DMS114 treated with DMSO at 0.1 percent for 48 hours (cell line): ENCODE measurements around the gene CIAO3.
"Not testable (repeated sequence)": the region's sequence is repeated elsewhere in the genome, so short reads cannot be mapped to it uniquely, and the experiment has no call there.

Experiments
- DNase-seq: peaks from one replicate; lab custom pipeline; 2025; ENCODE audit not compliant: unreplicated experiment; lab: John Stamatoyannopoulos, UW

CIAO3 gene

GRCh38 chr16:776298-776697 is 35.5 kb upstream of the CIAO3 start:
- DNase-seq, result not testable (repeated sequence)

- DNase-seq, result no peak
These were observed 34.5 kb upstream of the CIAO3 start for GRCh38 chr16:775236-775796.

GRCh38 chr16:774086-775001 is 33.5 kb upstream of the CIAO3 start:
- no peak for DNase-seq

GRCh38 chr16:772959-773358 is 32.2 kb upstream of the CIAO3 start:
- no peak for DNase-seq

- DNase-seq, result no peak
These were observed 29.6 kb upstream of the CIAO3 start for GRCh38 chr16:770411-770810.

GRCh38 chr16:769934-770333 is 29.1 kb upstream of the CIAO3 start:
- DNase-seq, result no peak

- DNase-seq, result no peak
These were observed 28.5 kb upstream of the CIAO3 start for GRCh38 chr16:769184-769784.

GRCh38 chr16:768428-768827 is 27.6 kb upstream of the CIAO3 start:
- no peak for DNase-seq

- DNase-seq, result no peak
These were observed 27.0 kb upstream of the CIAO3 start for GRCh38 chr16:767743-768235.

GRCh38 chr16:766820-767640 is 26.2 kb upstream of the CIAO3 start:
- DNase-seq, result no peak

- DNase-seq, result no peak
These were observed 25.4 kb upstream of the CIAO3 start for GRCh38 chr16:766008-766819.

GRCh38 chr16:765488-765865 is 24.7 kb upstream of the CIAO3 start:
- DNase-seq, result no peak

- DNase-seq, result no peak
These were observed 24.2 kb upstream of the CIAO3 start for GRCh38 chr16:764848-765487.

GRCh38 chr16:764184-764750 is 23.5 kb upstream of the CIAO3 start:
- no peak for DNase-seq

- DNase-seq, result no peak
These were observed 22.8 kb upstream of the CIAO3 start for GRCh38 chr16:763369-764183.

GRCh38 chr16:762595-763268 is 21.9 kb upstream of the CIAO3 start:
- no peak for DNase-seq

- DNase-seq, result no peak
These were observed 21.1 kb upstream of the CIAO3 start for GRCh38 chr16:761625-762513.
